Measurements from ENCODE around the gene CAST. TPM values are rescaled to one million over a fixed set of nuclear protein-coding genes. Genes with fewer than 3 reads are reported as not detected.

CAST gene
- total RNA-seq, 1 experiment from 2014 or later: 395 TPM

DNA sequence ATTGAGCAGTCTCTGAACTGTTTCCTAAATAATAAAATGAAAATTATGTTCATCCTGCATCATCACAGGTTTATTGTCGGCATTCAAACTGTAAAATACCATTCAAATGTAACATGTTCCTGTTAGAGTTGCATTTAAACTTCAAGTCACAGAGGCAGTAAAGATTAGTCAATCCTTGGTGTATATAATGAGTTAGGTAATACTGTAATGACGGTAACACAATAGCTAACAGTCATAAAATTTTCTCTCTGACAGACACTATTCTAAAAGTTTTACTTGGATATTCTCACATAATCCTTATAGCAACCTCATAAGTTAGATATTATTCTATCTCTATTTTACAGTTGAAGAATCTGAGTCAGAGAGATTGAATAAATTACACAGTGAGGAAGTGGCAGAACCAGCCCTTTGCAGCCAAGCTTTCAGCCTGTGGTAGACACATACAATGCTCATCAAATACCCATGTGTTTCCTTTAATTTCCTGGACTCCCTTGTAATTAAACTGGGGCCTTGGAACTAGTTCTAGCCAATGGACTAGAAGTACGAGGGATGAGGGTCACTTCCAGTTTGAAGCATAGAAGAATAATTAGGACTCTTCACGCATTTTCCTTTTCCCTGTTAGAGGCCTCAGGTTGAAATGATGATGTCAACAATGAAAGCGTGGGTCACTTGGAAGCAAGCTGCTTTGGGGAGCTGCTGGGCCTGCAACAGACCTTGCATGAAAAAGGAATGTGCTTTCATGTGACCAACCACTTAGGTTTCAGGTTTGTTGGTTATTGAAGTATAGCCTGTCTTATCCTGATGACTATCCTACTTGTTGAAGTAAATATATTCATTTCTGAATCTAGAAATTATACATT lies 12.3 kb upstream of the CAST start:
- no peak for DNase-seq
- Mint-ChIP-seq H3K27me3 (ENCODE audit: unreplicated experiment) (no peaks in the 10 kb centered on the region), H3K36me3 (ENCODE audit: insufficient read depth, unreplicated experiment) (no peaks in the 10 kb centered on the region), H3K4me3 (ENCODE audit: low read depth, unreplicated experiment) (no peak overlapping the region), H3K4me1 (ENCODE audit: low read depth, unreplicated experiment) (peaks cover 73% of the 10 kb centered on the region), H3K27ac (ENCODE audit: unreplicated experiment) (peak overlapping the region; percentile 33), H3K9me3 (ENCODE audit: low read depth, unreplicated experiment) (no peaks in the 10 kb centered on the region)
- CTCF ChIA-PET: interaction anchor here (0.8 kb wide), 1 partner anchor 12 kb away, joined by 4 read pairs; no protein-coding TSS in a partner anchor
- TF ChIP-seq, protein P1, sequence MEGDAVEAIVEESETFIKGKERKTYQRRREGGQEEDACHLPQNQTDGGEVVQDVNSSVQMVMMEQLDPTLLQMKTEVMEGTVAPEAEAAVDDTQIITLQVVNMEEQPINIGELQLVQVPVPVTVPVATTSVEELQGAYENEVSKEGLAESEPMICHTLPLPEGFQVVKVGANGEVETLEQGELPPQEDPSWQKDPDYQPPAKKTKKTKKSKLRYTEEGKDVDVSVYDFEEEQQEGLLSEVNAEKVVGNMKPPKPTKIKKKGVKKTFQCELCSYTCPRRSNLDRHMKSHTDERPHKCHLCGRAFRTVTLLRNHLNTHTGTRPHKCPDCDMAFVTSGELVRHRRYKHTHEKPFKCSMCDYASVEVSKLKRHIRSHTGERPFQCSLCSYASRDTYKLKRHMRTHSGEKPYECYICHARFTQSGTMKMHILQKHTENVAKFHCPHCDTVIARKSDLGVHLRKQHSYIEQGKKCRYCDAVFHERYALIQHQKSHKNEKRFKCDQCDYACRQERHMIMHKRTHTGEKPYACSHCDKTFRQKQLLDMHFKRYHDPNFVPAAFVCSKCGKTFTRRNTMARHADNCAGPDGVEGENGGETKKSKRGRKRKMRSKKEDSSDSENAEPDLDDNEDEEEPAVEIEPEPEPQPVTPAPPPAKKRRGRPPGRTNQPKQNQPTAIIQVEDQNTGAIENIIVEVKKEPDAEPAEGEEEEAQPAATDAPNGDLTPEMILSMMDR (IDR thresholded peaks at IDR 0.05; ENCODE audit: unreplicated experiment): no peak
- intact Hi-C loops (cut with micrococcal nuclease; ENCODE audit: unreplicated experiment): loop anchor here (2.0 kb wide), 1 partner anchor 21 kb away; no protein-coding TSS in a partner anchor
- BruUV-seq (replicated peaks): no TSS peak

DNA sequence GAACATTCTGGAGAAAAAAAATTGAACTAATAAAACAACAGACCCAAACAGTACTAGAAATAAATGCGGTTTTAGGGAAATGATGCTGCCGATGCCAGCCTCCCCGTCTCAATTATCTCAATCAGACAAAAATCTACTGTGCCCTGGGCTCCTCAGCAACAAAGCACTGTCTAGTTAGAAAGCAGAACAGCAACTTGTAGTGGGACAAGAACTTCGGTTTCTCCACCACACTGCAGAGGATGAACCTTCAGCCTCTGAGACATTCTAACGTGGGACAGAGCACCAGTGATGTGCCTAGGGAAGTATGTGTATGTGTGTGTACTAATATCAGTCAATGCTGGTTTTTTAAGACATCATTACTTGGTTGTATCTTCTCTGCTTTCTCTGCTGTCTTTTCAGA lies 11.1 kb upstream of the CAST start:
- CTCF ChIA-PET: no interaction called here
- BruUV-seq (replicated peaks): no TSS peak
- peaks cover 83% of the 10 kb centered on the region for H3K4me1 Mint-ChIP-seq (ENCODE audit: low read depth, unreplicated experiment)
- no peaks in the 10 kb centered on the region for H3K36me3 Mint-ChIP-seq (ENCODE audit: insufficient read depth, unreplicated experiment)
- DNase-seq: no peak
- TF ChIP-seq, protein P1 (IDR thresholded peaks at IDR 0.05; ENCODE audit: unreplicated experiment): no peak
- no peak overlapping the region for H3K27ac Mint-ChIP-seq (ENCODE audit: unreplicated experiment)
- H3K27me3 Mint-ChIP-seq (ENCODE audit: unreplicated experiment): no peaks in the 10 kb centered on the region
- H3K9me3 Mint-ChIP-seq (ENCODE audit: low read depth, unreplicated experiment): no peaks in the 10 kb centered on the region
- intact Hi-C loops (cut with micrococcal nuclease; ENCODE audit: unreplicated experiment): no loop called here
- H3K4me3 Mint-ChIP-seq (ENCODE audit: low read depth, unreplicated experiment): no peak overlapping the region

DNA sequence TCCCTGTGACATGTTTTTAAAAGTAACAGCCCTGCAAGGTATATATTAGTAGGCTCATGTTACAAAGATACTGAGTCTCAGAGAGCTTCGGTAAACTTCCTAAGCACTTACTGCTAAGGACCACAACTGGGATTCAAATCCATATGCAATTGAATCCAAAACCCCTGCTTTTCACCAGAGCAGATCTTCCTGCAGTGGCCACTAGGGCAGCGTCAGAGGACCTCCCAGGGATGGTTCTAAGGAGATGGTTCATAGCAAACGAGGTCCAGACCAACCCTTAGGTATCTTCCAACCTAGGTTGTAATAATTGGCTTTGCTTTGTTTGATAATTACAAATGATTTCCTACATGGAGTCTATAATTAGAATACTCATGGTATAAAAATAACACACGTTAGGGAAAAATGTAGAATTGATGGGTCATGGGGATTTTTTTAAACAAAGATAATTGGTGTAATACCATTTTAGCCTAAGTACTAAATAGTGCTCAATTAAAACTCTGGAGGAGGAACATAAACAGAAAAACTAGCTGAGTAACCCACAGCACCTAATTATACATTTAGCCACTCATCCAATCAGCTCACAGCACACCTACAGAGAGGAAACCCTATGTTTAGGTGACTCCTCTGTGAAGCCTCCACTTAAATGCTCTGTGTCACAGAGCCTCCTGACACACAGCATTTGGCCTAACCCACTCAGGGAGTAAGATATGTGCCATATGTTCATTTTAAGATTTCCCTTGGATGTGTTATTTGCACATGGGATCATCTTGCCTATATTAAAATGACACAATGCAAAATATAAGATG lies 10.0 kb upstream of the CAST start:
- Mint-ChIP-seq H3K4me3 (ENCODE audit: low read depth, unreplicated experiment) (no peak overlapping the region), H3K27ac (ENCODE audit: unreplicated experiment) (no peak overlapping the region), H3K27me3 (ENCODE audit: unreplicated experiment) (no peaks in the 10 kb centered on the region), H3K4me1 (ENCODE audit: low read depth, unreplicated experiment) (peaks cover 94% of the 10 kb centered on the region), H3K9me3 (ENCODE audit: low read depth, unreplicated experiment) (no peaks in the 10 kb centered on the region), H3K36me3 (ENCODE audit: insufficient read depth, unreplicated experiment) (peaks cover 9% of the 10 kb centered on the region)
- CTCF ChIA-PET: interaction anchor here (1.5 kb wide), 1 partner anchor 22 kb away, joined by 7 read pairs; no protein-coding TSS in a partner anchor
- intact Hi-C loops (cut with micrococcal nuclease; ENCODE audit: unreplicated experiment): loop anchor here (1.0 kb wide), 1 partner anchor 22 kb away; no protein-coding TSS in a partner anchor
- peak; percentile 55 for DNase-seq
- TF ChIP-seq, protein P1 (IDR thresholded peaks at IDR 0.05; ENCODE audit: unreplicated experiment): peak; percentile 50
- no TSS peak for BruUV-seq (replicated peaks)

DNA sequence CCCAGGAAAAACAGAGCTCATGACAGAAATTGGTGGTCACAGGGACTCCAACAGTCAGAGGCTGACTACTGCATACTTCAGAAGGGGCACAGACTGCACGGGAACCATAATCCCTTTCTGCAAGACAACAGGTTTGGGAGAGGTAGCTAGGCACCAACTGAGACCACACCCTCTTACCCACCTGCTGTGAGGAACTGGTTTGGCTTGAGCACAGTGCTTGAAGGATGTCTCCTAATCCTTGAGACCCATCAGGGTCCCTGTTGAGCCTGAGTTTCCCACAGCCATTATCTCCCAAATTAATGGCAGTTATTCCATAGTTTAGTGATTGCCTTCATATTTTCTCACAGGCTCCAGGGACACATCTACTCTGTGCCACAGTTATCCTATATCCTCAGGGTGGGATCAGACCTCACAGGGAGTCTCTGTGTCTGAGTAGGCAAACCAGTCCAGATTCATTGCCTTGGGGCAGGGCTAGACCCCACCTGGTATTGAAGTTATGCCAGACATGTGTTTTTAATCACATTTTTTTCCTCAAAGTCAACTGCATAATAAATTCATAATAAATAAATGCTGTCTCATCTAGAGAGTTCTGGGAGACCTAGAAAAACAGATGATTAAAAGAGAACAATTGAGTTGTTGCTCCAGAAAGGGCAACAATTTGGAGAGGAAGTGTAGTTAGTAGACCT lies 9.3 kb upstream of the CAST start:
- DNase-seq: peak; percentile 61
- TF ChIP-seq, protein P1 (IDR thresholded peaks at IDR 0.05; ENCODE audit: unreplicated experiment): no peak
- no TSS peak for BruUV-seq (replicated peaks)
- intact Hi-C loops (cut with micrococcal nuclease; ENCODE audit: unreplicated experiment): loop anchor here (1.0 kb wide), 1 partner anchor 23 kb away; no protein-coding TSS in a partner anchor
- H3K4me1 Mint-ChIP-seq (ENCODE audit: low read depth, unreplicated experiment): peaks cover 99% of the 10 kb centered on the region
- no peaks in the 10 kb centered on the region for H3K27me3 Mint-ChIP-seq (ENCODE audit: unreplicated experiment)
- no peak overlapping the region for H3K27ac Mint-ChIP-seq (ENCODE audit: unreplicated experiment)
- CTCF ChIA-PET: interaction anchor here (0.6 to 1.5 kb wide), 2 partner anchors 23 to 85 kb away, joined by 3 to 7 read pairs; no protein-coding TSS in a partner anchor
- H3K4me3 Mint-ChIP-seq (ENCODE audit: low read depth, unreplicated experiment): no peak overlapping the region
- peaks cover 11% of the 10 kb centered on the region for H3K36me3 Mint-ChIP-seq (ENCODE audit: insufficient read depth, unreplicated experiment)
- no peaks in the 10 kb centered on the region for H3K9me3 Mint-ChIP-seq (ENCODE audit: low read depth, unreplicated experiment)
